HCT116 (cell line): ENCODE results near the gene ATP10B. TPM values are rescaled to one million over a fixed set of nuclear protein-coding genes. Genes with fewer than 3 reads are reported as not detected.

Experiments
- ATAC-seq: fragments of 200-7000 bp; cut with Tn5 transposase; 2 replicates; pipeline ENCODE4 v1.9.1; 2020; ENCODE audit warnings: mild to moderate bottlenecking, moderate library complexity
- BruUV-seq: library from RNA; stranded (reverse); fragments of 400-500 nt; replicated peaks from 2 replicates; lab custom pipeline; 2021; lab: Mats Ljungman, UMichigan
- CTCF ChIA-PET: fragments of 300-600 bp; sonication (Branson Sonifier 250); formaldehyde crosslinking; loops from one replicate; lab custom pipeline; 2021; ENCODE audit warnings: antibody characterized with exemption; lab: Charles Lee
- POLR2A ChIA-PET: fragments of 300-600, 350-600 bp; sonication (Branson Sonifier 250); formaldehyde crosslinking; loops from one replicate; lab custom pipeline; 2021; ENCODE audit warnings: antibody characterized with exemption; lab: Charles Lee
- RAD21 ChIA-PET, 2 experiments: fragments of 300-600 bp; sonication (Branson Sonifier 250); formaldehyde crosslinking; loops; one replicate each; lab custom pipeline; 2023; ENCODE audit warnings: low total read pairs in 2 of 2; ENCODE audit not compliant: uncharacterized antibody in 2 of 2, unreplicated experiment in 2 of 2, low non-redundant PET in 1 of 2; lab: Charles Lee
- DNase-seq: peaks from one replicate; pipeline ENCODE4 v3.0.0-alpha.2; 2010; ENCODE audit warnings: low read depth, low spot score
- H2AFZ ChIP-seq: fragments of 200-600 bp; shearing (Covaris generic), sonication (generic); 2 replicates; pipeline ENCODE4 v1.6.1; 2017; ENCODE audit warnings: low read depth, mixed run types, mixed read lengths, antibody characterized with exemption, low read length; ENCODE audit not compliant: poor library complexity, severe bottlenecking
- H3K27ac ChIP-seq: 2 replicates; pipeline ENCODE4 v1.5.1; 2012; ENCODE audit warnings: low read depth, low read length
- H3K27me3 ChIP-seq: fragments of 200-600 bp; sonication (generic); 2 replicates; pipeline ENCODE4 v1.6.1; 2016; ENCODE audit warnings: mixed run types, low read length, mixed read lengths; ENCODE audit not compliant: insufficient read depth
- H3K36me3 ChIP-seq, 2 experiments: fragments of 200-500 bp in 1 of 2; fragments of 200-600 bp in 1 of 2; sonication (Bioruptor generic) in 1 of 2; sonication (generic) in 1 of 2; 2 replicates each; pipeline versions ENCODE4 v1.5.1 to v1.6.1; 2014 to 2016; ENCODE audit warnings: low read length in 2 of 2, inconsistent platforms in 1 of 2, mixed read lengths in 1 of 2, mixed run types in 1 of 2; ENCODE audit not compliant: insufficient read depth in 2 of 2, control insufficient read depth in 1 of 2
- H3K4me1 ChIP-seq, 2 experiments: fragments of 200-600 bp in 1 of 2; sonication (generic) in 1 of 2; 2 replicates each; pipeline versions ENCODE4 v1.5.1 to v1.6.1; 2012 to 2017; ENCODE audit warnings: low read length in 2 of 2, inconsistent platforms in 1 of 2, mild to moderate bottlenecking in 1 of 2, mixed read lengths in 1 of 2, mixed run types in 1 of 2, moderate library complexity in 1 of 2; ENCODE audit not compliant: insufficient read depth in 2 of 2, control insufficient read depth in 1 of 2
- H3K4me2 ChIP-seq: fragments of 200-600 bp; sonication (generic); 2 replicates; pipeline ENCODE4 v1.6.1; 2017; ENCODE audit warnings: mixed run types, low read length, mixed read lengths
- H3K4me3 ChIP-seq, 2 experiments: fragments of 200-600 bp in 1 of 2; sonication (generic) in 1 of 2; replicated peaks in 1 of 2; 2 replicates each; pipeline ENCODE4 v1.5.1; 2011 to 2016; ENCODE audit warnings: low read length in 2 of 2, control low read depth in 1 of 2, low read depth in 1 of 2, mild to moderate bottlenecking in 1 of 2, mixed read lengths in 1 of 2, mixed run types in 1 of 2
- H3K79me2 ChIP-seq: fragments of 200-600 bp; sonication (generic); 2 replicates; pipeline ENCODE4 v1.6.1; 2017; ENCODE audit warnings: mild to moderate bottlenecking, mixed run types, low read length, moderate library complexity, mixed read lengths; ENCODE audit not compliant: insufficient read depth
- H3K9ac ChIP-seq: fragments of 200-600 bp; sonication (generic); 2 replicates; pipeline ENCODE4 v1.6.1; 2016; ENCODE audit warnings: low read length, mixed read lengths
- H3K9me2 ChIP-seq: fragments of 200-600 bp; sonication (generic), shearing (Covaris generic); 2 replicates; pipeline ENCODE4 v1.6.1; 2017; ENCODE audit warnings: mixed run types, mild to moderate bottlenecking, moderate library complexity; ENCODE audit not compliant: insufficient read depth
- H3K9me3 ChIP-seq, 2 experiments: fragments of 200-500 bp in 1 of 2; fragments of 200-600 bp in 1 of 2; sonication (Bioruptor generic) in 1 of 2; sonication (generic) in 1 of 2; 2 replicates each; pipeline ENCODE4 v1.6.1; 2014 to 2017; ENCODE audit warnings: low read length in 2 of 2, mixed read lengths in 2 of 2, inconsistent platforms in 1 of 2, low read depth in 1 of 2, mild to moderate bottlenecking in 1 of 2, mixed run types in 1 of 2, moderate library complexity in 1 of 2; ENCODE audit not compliant: control insufficient read depth in 1 of 2, insufficient read depth in 1 of 2
- H4K20me1 ChIP-seq: fragments of 200-600 bp; sonication (generic), shearing (Covaris generic); 2 replicates; pipeline ENCODE4 v1.6.1; 2017; ENCODE audit warnings: mixed run types, mild to moderate bottlenecking, moderate library complexity; ENCODE audit not compliant: insufficient read depth
- ATF3 ChIP-seq: IDR thresholded peaks from 2 replicates; pipeline ENCODE4 v1.6.1; 2012
- CEBPB ChIP-seq: IDR thresholded peaks from 2 replicates; pipeline ENCODE4 v1.6.1; 2012; ENCODE audit warnings: low read depth
- CTCF ChIP-seq, 3 experiments: fragments of 200-600 bp in 1 of 3; sonication (generic) in 1 of 3; IDR thresholded peaks in 2 of 3; conservative IDR thresholded peaks in 1 of 3; 2 replicates each; pipeline ENCODE4 v1.5.1; 2012 to 2017; ENCODE audit warnings: low read depth in 2 of 3, low read length in 2 of 3, antibody characterized with exemption in 1 of 3, borderline replicate concordance in 1 of 3, control low read depth in 1 of 3, mild to moderate bottlenecking in 1 of 3, mixed read lengths in 1 of 3, mixed run types in 1 of 3, moderate library complexity in 1 of 3; ENCODE audit not compliant: insufficient read depth in 1 of 3
- EGR1 ChIP-seq: IDR thresholded peaks from 2 replicates; pipeline ENCODE4 v1.6.1; 2012; ENCODE audit warnings: low read depth
- ELF1 ChIP-seq: IDR thresholded peaks from 2 replicates; pipeline ENCODE4 v1.6.1; 2012; ENCODE audit warnings: low read depth, borderline replicate concordance
- JUND ChIP-seq: IDR thresholded peaks from 2 replicates; pipeline ENCODE4 v1.6.1; 2012
- MAX ChIP-seq: IDR thresholded peaks from 2 replicates; pipeline ENCODE4 v1.6.1; 2012
- RAD21 ChIP-seq: IDR thresholded peaks from 2 replicates; pipeline ENCODE4 v1.6.1; 2012; ENCODE audit warnings: low read depth, mild to moderate bottlenecking
- SIN3A ChIP-seq: IDR thresholded peaks from 2 replicates; pipeline ENCODE4 v1.6.1; 2012; ENCODE audit warnings: low read depth
- SP1 ChIP-seq: IDR thresholded peaks from 2 replicates; pipeline ENCODE4 v1.6.1; 2012; ENCODE audit warnings: low read depth
- SRF ChIP-seq: IDR thresholded peaks from 2 replicates; pipeline ENCODE4 v1.6.1; 2012; ENCODE audit warnings: low read depth
- TCF7L2 ChIP-seq: IDR thresholded peaks from 2 replicates; pipeline ENCODE4 v1.7.0; 2011; ENCODE audit warnings: borderline replicate concordance, inconsistent platforms; ENCODE audit not compliant: insufficient read depth, insufficient read length; ENCODE audit errors: extremely low read depth
- YY1 ChIP-seq: IDR thresholded peaks from 2 replicates; pipeline ENCODE4 v1.6.1; 2011; ENCODE audit warnings: low read length, low read depth, moderate library complexity, mild to moderate bottlenecking; ENCODE audit not compliant: insufficient replicate concordance; ENCODE audit errors: extremely low read depth
- ZBTB33 ChIP-seq: IDR thresholded peaks from 2 replicates; pipeline ENCODE4 v1.6.1; 2011; ENCODE audit warnings: mild to moderate bottlenecking, low read length, moderate library complexity; ENCODE audit not compliant: insufficient replicate concordance; ENCODE audit errors: extremely low read depth
- intact Hi-C: fragments of 100-400 bp; cut with micrococcal nuclease; formaldehyde crosslinking; loops from 2 replicates; pipeline ENCODE4 v1.10.0; 2022
- total RNA-seq: library from RNA; stranded (reverse); gene quantifications from one replicate; pipeline ENCODE4 v1.2.1, GENCODE V29; 2021; ENCODE audit not compliant: unreplicated experiment

The ATP10B gene
- total RNA-seq, 1 experiment from 2014 or later = 0.07 TPM

GRCh38 chr5:160635663-160636062 is 216.3 kb downstream of the ATP10B start:
- intact Hi-C loops = no loop called here
- no TSS peak for BruUV-seq
- Histone ChIP-seq H4K20me1 (no peaks in the 10 kb centered on the region), H3K4me1 (no peaks in the 10 kb centered on the region), H3K4me2 (no peak overlapping the region), H3K4me3 (no peak overlapping the region), H2AFZ (no peak overlapping the region), H3K36me3 (no peaks in the 10 kb centered on the region), H3K27ac (no peak overlapping the region), H3K79me2 (no peaks in the 10 kb centered on the region), H3K9ac (no peak overlapping the region), H3K9me2 (no peaks in the 10 kb centered on the region), H3K9me3 (no peaks in the 10 kb centered on the region), H3K27me3 (no peaks in the 10 kb centered on the region)
- RAD21 ChIA-PET = no interaction called here
- no peak for DNase-seq
- TF ChIP-seq CTCF (IDR thresholded peaks at IDR 0.05 in 2 of 3, conservative IDR thresholded peaks at IDR 0.05 in 1 of 3; ENCODE audit: borderline replicate concordance in 1 of 3, insufficient read depth in 1 of 3, low read depth in 2 of 3, low read length in 2 of 3) = no peak
- POLR2A ChIA-PET = no interaction called here
- ATAC-seq = no peak
- CTCF ChIA-PET = no interaction called here

GRCh38 chr5:160635046-160635445 is 217.0 kb downstream of the ATP10B start:
- H3K4me2 ChIP-seq = no peak overlapping the region
- ChIA-PET POLR2A (no interaction called here), CTCF (no interaction called here), RAD21 (no interaction called here)
- H3K79me2 ChIP-seq = no peaks in the 10 kb centered on the region
- intact Hi-C loops = no loop called here
- H4K20me1 ChIP-seq = no peaks in the 10 kb centered on the region
- no peak for ATAC-seq
- H3K27me3 ChIP-seq = no peaks in the 10 kb centered on the region
- H3K4me1 ChIP-seq = no peaks in the 10 kb centered on the region
- H3K27ac ChIP-seq = no peak overlapping the region
- H3K9me3 ChIP-seq = no peaks in the 10 kb centered on the region
- H3K9me2 ChIP-seq = no peaks in the 10 kb centered on the region
- no peaks in the 10 kb centered on the region for H3K36me3 ChIP-seq
- no peak overlapping the region for H3K4me3 ChIP-seq
- no peak overlapping the region for H3K9ac ChIP-seq
- H2AFZ ChIP-seq = no peak overlapping the region
- no peak for DNase-seq
- no TSS peak for BruUV-seq
- TF ChIP-seq YY1 (no peak), RAD21 (no peak), SRF (no peak), SIN3A (no peak), ZBTB33 (no peak), CTCF (IDR thresholded peaks at IDR 0.05 in 2 of 3, conservative IDR thresholded peaks at IDR 0.05 in 1 of 3; ENCODE audit: borderline replicate concordance in 1 of 3, insufficient read depth in 1 of 3, low read depth in 2 of 3, low read length in 2 of 3) (no peak), JUND (no peak), ATF3 (no peak), SP1 (no peak), ELF1 (no peak), EGR1 (no peak), TCF7L2 (no peak), MAX (no peak), CEBPB (no peak)
